Measurements from ENCODE around the gene KLK15. TPM values are rescaled to one million over a fixed set of nuclear protein-coding genes. Genes with fewer than 3 reads are reported as not detected.

KLK15 gene
- total and polyA plus RNA-seq, 2 of the 13 experiments (the other 11 are each of a cell fraction or from before 2014, with no cell fraction given) = not detected

- Histone ChIP-seq H3K79me2 (ENCODE audit: insufficient read depth, low read length) (no peaks in the 10 kb centered on the region), H3K4me1 (ENCODE audit: insufficient read depth, low read length) (peaks cover 24% of the 10 kb centered on the region), H3K4me2 (ENCODE audit: low read depth, low read length) (no peak overlapping the region), H2AFZ (ENCODE audit: low read length) (no peak overlapping the region), H3K27me3 (ENCODE audit: control insufficient read depth in 1 of 2, insufficient read depth in 2 of 2, low read length in 2 of 2) (no peaks in the 10 kb centered on the region; a peak in 1 of 5 replicates), H3K9me3 (ENCODE audit: low read length) (no peaks in the 10 kb centered on the region), H4K20me1 (ENCODE audit: insufficient read depth, low read length) (peaks cover 17% of the 10 kb centered on the region), H3K27ac (ENCODE audit: extremely low read length, insufficient read depth, low read length) (no peak overlapping the region), H3K9ac (ENCODE audit: insufficient read depth, low read depth, low read length) (no peak overlapping the region), H3K36me3 (replicated peaks in 1 of 2; ENCODE audit: control insufficient read depth in 1 of 2, insufficient read depth in 2 of 2, low read length in 2 of 2) (peaks cover 0 to 2% of the 10 kb centered on the region in 2 experiments; a peak in 3 of 5 replicates), H3K4me3 (replicated peaks in 1 of 3; ENCODE audit: insufficient read depth in 1 of 3, low read depth in 2 of 3, low read length in 3 of 3) (no peak overlapping the region)
- CTCF ChIA-PET (ENCODE audit: low intra/inter-chr PET ratio, low total read pairs) = no interaction called here
- intact Hi-C loops (cut with micrococcal nuclease; ENCODE audit: unreplicated experiment) = no loop called here
- ATAC-seq (peak; percentile 0; the same call in 1 of the 3 replicates), FAIRE-seq (no peak), DNase-seq (ENCODE audit: low spot score) (no peak)
- POLR2A ChIA-PET = interaction anchor here (0.7 to 1.6 kb wide), 3 partner anchors 11 to 12 kb away, joined by 4 to 7 read pairs (median 4); no protein-coding TSS in a partner anchor
- 76% methylated on average over 6 of the region's 13 CpGs for WGBS (ENCODE audit: low lambda C conversion rate)
- BruUV-seq (replicated peaks) = no TSS peak
- TF ChIP-seq ZNF629 (CRISPR knock-in tag; conservative IDR thresholded peaks at IDR 0.05) = peak; percentile 90
- no peak for TF ChIP-seq TEAD2 (CRISPR knock-in tag; IDR thresholded peaks at IDR 0.05)
- 0 out of 2 replicates have a peak, but pooled peaks have one; percentile 16 for TF ChIP-seq ZMYM3 (CRISPR knock-in tag; IDR thresholded peaks at IDR 0.05)
- TF ChIP-seq CBFB (CRISPR knock-in tag; IDR thresholded peaks at IDR 0.05) = no peak
- peak; percentile 76; the same call in 1 of the 2 replicates for TF ChIP-seq POLR2AphosphoS2 (IDR thresholded peaks at IDR 0.05; ENCODE audit: low read depth, low read length)
- no peak for TF ChIP-seq ZNF24 (IDR thresholded peaks at IDR 0.05)
- TF ChIP-seq NFKBIZ (CRISPR knock-in tag; IDR thresholded peaks at IDR 0.05) = no peak
- TF ChIP-seq POLR2A (IDR thresholded peaks at IDR 0.05; ENCODE audit: insufficient read depth in 1 of 2, low read depth in 2 of 2, low read length in 2 of 2) = peak; percentile 16 to 33; a peak in 1 of 4 replicates
- in situ Hi-C loops (cut with HindIII; ENCODE audit: extremely low pct_ligation_motif_present, low pct_unique_long_range_greater_than_20kb) = loop anchor here (25.0 kb wide), 1 partner anchor 430 kb away; the partner anchor contains the start of gene NAPSA
These were observed 40.8 kb downstream of the KLK15 start for GRCh38 chr19:50792272-50793250.
